ENCODE measurements around the gene SSTR3. TPM values are rescaled to one million over a fixed set of nuclear protein-coding genes. Genes with fewer than 3 reads are reported as not detected.

Gene SSTR3
- total and polyA plus RNA-seq, 2 of the 13 experiments (the other 11 are each of a cell fraction or from before 2014, with no cell fraction given), result 0.08 to 0.64 TPM

DNA sequence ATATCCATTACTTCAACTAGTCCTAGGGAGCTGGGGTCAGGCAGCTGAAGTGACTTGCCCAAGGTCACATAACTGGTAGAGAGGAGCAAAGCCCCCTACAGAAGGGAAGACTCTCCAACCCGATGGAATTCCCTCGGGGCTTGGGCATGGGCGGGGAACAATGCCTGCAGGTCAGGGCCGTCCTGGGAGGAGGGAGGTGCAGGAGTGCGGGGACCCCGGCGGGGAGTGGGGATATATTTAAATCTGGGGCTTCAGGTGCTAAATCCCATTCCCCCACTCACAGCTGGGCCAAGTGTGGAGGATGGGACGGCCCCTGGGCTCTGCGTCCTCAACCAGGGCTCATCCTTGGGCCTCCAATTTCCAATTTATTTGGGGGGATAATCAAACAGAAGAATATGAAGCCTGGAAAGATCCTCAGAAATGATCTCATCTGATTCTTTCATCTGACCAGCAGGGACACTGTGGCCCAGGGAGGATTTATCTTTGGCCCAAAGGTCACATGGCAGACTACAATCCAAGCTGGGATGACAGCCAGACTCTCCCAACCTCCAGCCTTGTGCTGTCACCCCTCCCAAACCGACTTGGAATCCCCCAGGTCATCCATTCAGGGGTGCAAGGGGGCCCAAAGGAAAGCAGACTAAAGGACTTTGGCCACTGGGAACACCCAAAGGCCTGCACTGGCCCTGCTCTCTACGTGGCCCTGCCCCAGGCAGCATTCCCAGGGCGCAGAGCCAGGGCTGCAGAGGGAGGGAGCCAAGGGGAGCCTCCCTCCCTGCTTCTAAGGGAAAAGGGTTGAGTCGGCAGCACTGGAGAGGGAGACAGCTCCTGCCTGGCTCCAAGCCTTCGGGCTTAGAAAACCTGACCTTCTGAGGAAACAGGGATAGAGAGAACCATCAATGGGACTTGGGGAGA is 15.5 kb downstream of the SSTR3 start (continued):
- TF ChIP-seq ZFY (CRISPR knock-in tag; IDR thresholded peaks at IDR 0.05), result peak; percentile 64
- TF ChIP-seq KLF11 (CRISPR knock-in tag; IDR thresholded peaks at IDR 0.05), result no peak
- TF ChIP-seq MEF2D (CRISPR knock-in tag; IDR thresholded peaks at IDR 0.05), result no peak
- TF ChIP-seq SOX13 (IDR thresholded peaks at IDR 0.05), result no peak
- TF ChIP-seq SOX13 (CRISPR knock-in tag; conservative IDR thresholded peaks at IDR 0.05 in 1 of 2, IDR thresholded peaks at IDR 0.05 in 1 of 2), result peak in 1 of 2 experiments; percentile 31; a peak in 1 of 4 replicates
- TF ChIP-seq CCDC6 (CRISPR knock-in tag; IDR thresholded peaks at IDR 0.05), result peak; percentile 54; the same call in 1 of the 2 replicates
- TF ChIP-seq, protein P1, sequence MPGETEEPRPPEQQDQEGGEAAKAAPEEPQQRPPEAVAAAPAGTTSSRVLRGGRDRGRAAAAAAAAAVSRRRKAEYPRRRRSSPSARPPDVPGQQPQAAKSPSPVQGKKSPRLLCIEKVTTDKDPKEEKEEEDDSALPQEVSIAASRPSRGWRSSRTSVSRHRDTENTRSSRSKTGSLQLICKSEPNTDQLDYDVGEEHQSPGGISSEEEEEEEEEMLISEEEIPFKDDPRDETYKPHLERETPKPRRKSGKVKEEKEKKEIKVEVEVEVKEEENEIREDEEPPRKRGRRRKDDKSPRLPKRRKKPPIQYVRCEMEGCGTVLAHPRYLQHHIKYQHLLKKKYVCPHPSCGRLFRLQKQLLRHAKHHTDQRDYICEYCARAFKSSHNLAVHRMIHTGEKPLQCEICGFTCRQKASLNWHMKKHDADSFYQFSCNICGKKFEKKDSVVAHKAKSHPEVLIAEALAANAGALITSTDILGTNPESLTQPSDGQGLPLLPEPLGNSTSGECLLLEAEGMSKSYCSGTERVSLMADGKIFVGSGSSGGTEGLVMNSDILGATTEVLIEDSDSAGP (CRISPR knock-in tag; IDR thresholded peaks at IDR 0.05; ENCODE audit: borderline replicate concordance), result peak; percentile 13; the same call in 1 of the 2 replicates
- peak; percentile 80; the same call in 1 of the 2 replicates for TF ChIP-seq NCOR1 (IDR thresholded peaks at IDR 0.05; ENCODE audit: borderline replicate concordance, low read length)
- TF ChIP-seq, protein P2, sequence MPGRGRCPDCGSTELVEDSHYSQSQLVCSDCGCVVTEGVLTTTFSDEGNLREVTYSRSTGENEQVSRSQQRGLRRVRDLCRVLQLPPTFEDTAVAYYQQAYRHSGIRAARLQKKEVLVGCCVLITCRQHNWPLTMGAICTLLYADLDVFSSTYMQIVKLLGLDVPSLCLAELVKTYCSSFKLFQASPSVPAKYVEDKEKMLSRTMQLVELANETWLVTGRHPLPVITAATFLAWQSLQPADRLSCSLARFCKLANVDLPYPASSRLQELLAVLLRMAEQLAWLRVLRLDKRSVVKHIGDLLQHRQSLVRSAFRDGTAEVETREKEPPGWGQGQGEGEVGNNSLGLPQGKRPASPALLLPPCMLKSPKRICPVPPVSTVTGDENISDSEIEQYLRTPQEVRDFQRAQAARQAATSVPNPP (CRISPR knock-in tag; IDR thresholded peaks at IDR 0.05), result no peak
- no peak for TF ChIP-seq DNMT3B (CRISPR knock-in tag; conservative IDR thresholded peaks at IDR 0.05)
- TF ChIP-seq HMG20A (CRISPR knock-in tag; IDR thresholded peaks at IDR 0.05; ENCODE audit: borderline replicate concordance), result peak; percentile 35; the same call in 1 of the 2 replicates
- no peak for TF ChIP-seq KMT2A (CRISPR knock-in tag; IDR thresholded peaks at IDR 0.05)
- no peak for TF ChIP-seq PLRG1 (conservative IDR thresholded peaks at IDR 0.05)
- TF ChIP-seq, protein P3, sequence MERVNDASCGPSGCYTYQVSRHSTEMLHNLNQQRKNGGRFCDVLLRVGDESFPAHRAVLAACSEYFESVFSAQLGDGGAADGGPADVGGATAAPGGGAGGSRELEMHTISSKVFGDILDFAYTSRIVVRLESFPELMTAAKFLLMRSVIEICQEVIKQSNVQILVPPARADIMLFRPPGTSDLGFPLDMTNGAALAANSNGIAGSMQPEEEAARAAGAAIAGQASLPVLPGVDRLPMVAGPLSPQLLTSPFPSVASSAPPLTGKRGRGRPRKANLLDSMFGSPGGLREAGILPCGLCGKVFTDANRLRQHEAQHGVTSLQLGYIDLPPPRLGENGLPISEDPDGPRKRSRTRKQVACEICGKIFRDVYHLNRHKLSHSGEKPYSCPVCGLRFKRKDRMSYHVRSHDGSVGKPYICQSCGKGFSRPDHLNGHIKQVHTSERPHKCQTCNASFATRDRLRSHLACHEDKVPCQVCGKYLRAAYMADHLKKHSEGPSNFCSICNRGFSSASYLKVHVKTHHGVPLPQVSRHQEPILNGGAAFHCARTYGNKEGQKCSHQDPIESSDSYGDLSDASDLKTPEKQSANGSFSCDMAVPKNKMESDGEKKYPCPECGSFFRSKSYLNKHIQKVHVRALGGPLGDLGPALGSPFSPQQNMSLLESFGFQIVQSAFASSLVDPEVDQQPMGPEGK (CRISPR knock-in tag; IDR thresholded peaks at IDR 0.05), result peak; percentile 89
- no peak for TF ChIP-seq KAT2B (IDR thresholded peaks at IDR 0.05; ENCODE audit: borderline replicate concordance, low read depth, low read length)
- TF ChIP-seq MIER3 (CRISPR knock-in tag; IDR thresholded peaks at IDR 0.05; ENCODE audit: borderline replicate concordance), result no peak
- no peak for TF ChIP-seq GTF3A (CRISPR knock-in tag; conservative IDR thresholded peaks at IDR 0.05)
- TF ChIP-seq KLF9 (CRISPR knock-in tag; IDR thresholded peaks at IDR 0.05; ENCODE audit: low read depth), result no peak
- 0 out of 2 replicates have a peak, but pooled peaks have one; percentile 54 for TF ChIP-seq ZNF644 (CRISPR knock-in tag; IDR thresholded peaks at IDR 0.05; ENCODE audit: low read depth)
- TF ChIP-seq ZNF713 (CRISPR knock-in tag; IDR thresholded peaks at IDR 0.05), result no peak
- TF ChIP-seq ZNF564 (CRISPR knock-in tag; IDR thresholded peaks at IDR 0.05), result no peak
- no peak for TF ChIP-seq EZH2 (conservative IDR thresholded peaks at IDR 0.05; ENCODE audit: low read depth, low read length)
- no peak for TF ChIP-seq THAP11 (CRISPR knock-in tag; IDR thresholded peaks at IDR 0.05)
- TF ChIP-seq ZNF3 (CRISPR knock-in tag; IDR thresholded peaks at IDR 0.05), result no peak
- no peak for TF ChIP-seq NFATC3 (CRISPR knock-in tag; IDR thresholded peaks at IDR 0.05)
- TF ChIP-seq HNRNPK (IDR thresholded peaks at IDR 0.05; ENCODE audit: low read depth, low read length, poor library complexity, severe bottlenecking), result no peak
- TF ChIP-seq STAG1 (CRISPR knock-in tag; IDR thresholded peaks at IDR 0.05), result no peak; the same call in 1 of the 2 replicates
- TF ChIP-seq CBX1 (IDR thresholded peaks at IDR 0.05; ENCODE audit: low read depth), result peak; percentile 89
